Measurements from ENCODE around the gene CCDC169.

The CCDC169 gene

DNA sequence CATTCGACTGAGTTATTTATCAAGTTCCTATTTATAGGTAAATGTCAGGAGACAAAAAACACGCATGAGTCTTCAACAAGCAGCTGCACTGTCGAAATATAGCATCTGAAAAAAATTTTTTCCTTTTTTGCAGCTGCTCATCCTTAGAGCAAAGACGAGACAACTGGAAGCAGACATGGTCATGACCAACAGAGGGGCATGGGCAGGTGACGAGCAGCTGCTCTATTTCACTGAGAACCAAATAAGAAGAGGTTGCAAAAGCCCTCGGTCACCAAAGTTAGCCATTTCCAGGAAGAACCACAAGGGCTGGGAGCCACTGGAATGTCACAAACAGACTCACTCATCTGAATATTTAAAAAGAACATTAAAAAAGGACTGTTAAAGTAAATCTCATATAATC is 105.4 kb downstream of the CCDC169 start:
- no peak overlapping the region for H3K27ac ChIP-seq
- no peak for TF ChIP-seq CTCF (conservative IDR thresholded peaks at IDR 0.05)

DNA sequence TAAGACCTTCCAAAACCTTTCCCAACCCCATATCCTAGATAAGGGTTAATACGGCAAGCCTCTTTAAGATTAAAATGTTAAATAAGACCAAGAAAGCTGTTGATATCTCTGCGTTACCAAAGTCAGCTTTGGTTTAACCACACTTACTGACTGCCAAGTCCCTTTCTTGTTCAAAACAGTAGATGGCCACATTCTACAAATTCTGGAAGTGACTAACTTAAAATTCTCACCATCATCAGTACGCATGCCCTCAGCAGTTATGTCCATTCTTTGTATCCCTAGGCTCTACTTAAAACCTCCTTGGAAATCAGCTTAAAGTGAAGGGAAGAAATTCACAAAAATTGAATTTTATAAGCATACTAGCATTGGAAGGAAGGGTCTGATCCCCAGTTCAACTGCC is 106.8 kb downstream of the CCDC169 start:
- H3K27ac ChIP-seq, result no peak overlapping the region
- no peak for TF ChIP-seq CTCF (conservative IDR thresholded peaks at IDR 0.05)

- H3K27ac ChIP-seq, result no peak overlapping the region
Measured at GRCh38 chr13:36188441-36188840, 109.2 kb downstream of the CCDC169 start.

DNA sequence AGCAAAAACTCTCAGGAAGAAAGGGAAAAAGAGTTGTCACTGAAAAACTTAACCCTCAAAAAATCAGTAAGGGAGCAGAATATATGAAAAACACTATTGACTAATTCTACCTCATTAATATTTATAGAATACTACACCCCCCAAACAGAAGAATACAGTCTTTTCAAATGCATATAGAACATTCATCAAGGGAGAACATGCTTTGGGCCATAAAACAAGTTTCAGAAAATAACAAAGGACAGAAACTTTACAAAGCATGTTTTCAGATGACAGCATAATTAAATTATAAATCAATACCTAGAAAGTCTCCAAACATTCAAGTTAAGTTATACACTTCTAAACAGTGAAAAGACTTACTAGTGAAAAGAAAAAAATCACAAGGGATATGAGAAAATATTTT is 113.7 kb downstream of the CCDC169 start:
- no peak overlapping the region for H3K27ac ChIP-seq
- no peak for TF ChIP-seq CTCF (conservative IDR thresholded peaks at IDR 0.05)

More at GRCh38 chr13:36188441-36188840, 109.2 kb downstream of the CCDC169 start:
- no peak for TF ChIP-seq CTCF (conservative IDR thresholded peaks at IDR 0.05)

All from VCaP (cell line).